IPS DF 6.9 (cell line): ENCODE data around the gene SMYD3.
"Not testable (repeated sequence)": the region's sequence is repeated elsewhere in the genome, so short reads cannot be mapped to it uniquely, and the experiment has no call there.

ENCODE experiments used
- DNase-seq: peaks from one replicate; pipeline ENCODE4 v3.0.0-alpha.2; 2013; ENCODE audit warnings: low read depth, low spot score
- H3K27ac ChIP-seq: one replicate; pipeline ENCODE4 v1.5.1; 2013; ENCODE audit warnings: low read length, control low read depth
- H3K27me3 ChIP-seq: 2 replicates; pipeline ENCODE4 v1.6.1; 2013; ENCODE audit warnings: mild to moderate bottlenecking, low read length; ENCODE audit not compliant: control insufficient read depth, insufficient read depth
- H3K36me3 ChIP-seq: 2 replicates; pipeline ENCODE4 v1.6.1; 2013; ENCODE audit warnings: low read length; ENCODE audit not compliant: control insufficient read depth, insufficient read depth
- H3K4me1 ChIP-seq: 2 replicates; pipeline ENCODE4 v1.6.1; 2013; ENCODE audit warnings: low read length; ENCODE audit not compliant: control insufficient read depth, insufficient read depth
- H3K4me3 ChIP-seq: 2 replicates; pipeline ENCODE4 v1.5.1; 2013; ENCODE audit warnings: mild to moderate bottlenecking, low read length
- H3K9me3 ChIP-seq: 2 replicates; pipeline ENCODE4 v1.6.1; 2013; ENCODE audit warnings: low read length, inconsistent platforms; ENCODE audit not compliant: control insufficient read depth, insufficient read depth
- WGBS: extraction: QIAGEN DNeasy Blood & Tissue Kit; methylation state at CpG from one replicate; pipeline ENCODE4 v1.1.7; 2013; ENCODE audit warnings: mixed read lengths, missing lambda C conversion rate; ENCODE audit not compliant: insufficient read length, insufficient coverage; 5-methylcytosine and 5-hydroxymethylcytosine counted together

SMYD3 gene

DNA sequence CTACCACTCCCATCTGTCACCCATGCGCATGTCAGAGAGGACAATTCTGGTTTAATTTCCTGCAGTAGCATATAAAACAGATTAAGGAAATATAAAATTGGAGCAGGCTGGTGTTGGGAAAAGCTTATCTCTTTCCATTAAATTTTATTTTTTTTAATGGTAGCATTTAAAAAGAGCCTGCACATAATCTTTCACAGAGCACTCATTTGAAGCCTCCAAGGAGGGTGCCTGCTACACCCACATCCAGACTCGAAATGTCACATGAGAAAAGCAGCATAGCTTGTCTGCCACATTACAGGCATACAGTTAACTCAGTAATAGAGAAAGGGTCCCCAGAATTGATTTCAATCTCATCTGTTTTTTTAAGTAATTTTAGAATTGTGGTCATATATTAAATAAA lies 753.3 kb downstream of the SMYD3 start:
- no peaks in the 10 kb centered on the region for H3K27me3 ChIP-seq
- no peak for DNase-seq
- no peak overlapping the region for H3K27ac ChIP-seq
- WGBS = no CpG with 5 or more reads among the region's 2 CpGs
- peaks cover 4% of the 10 kb centered on the region; the same call in 1 of the 2 replicates for H3K4me1 ChIP-seq
- H3K4me3 ChIP-seq = no peak overlapping the region
- H3K9me3 ChIP-seq = no peaks in the 10 kb centered on the region
- no peaks in the 10 kb centered on the region for H3K36me3 ChIP-seq

GRCh38 chr1:245752561-245752960 lies 754.5 kb downstream of the SMYD3 start:
- no peaks in the 10 kb centered on the region for H3K27me3 ChIP-seq
- H3K27ac ChIP-seq = no peak overlapping the region
- WGBS = no CpG with 5 or more reads among the region's 3 CpGs
- H3K36me3 ChIP-seq = no peaks in the 10 kb centered on the region
- H3K4me3 ChIP-seq = no peak overlapping the region
- H3K4me1 ChIP-seq = peaks cover 4% of the 10 kb centered on the region; the same call in 1 of the 2 replicates
- H3K9me3 ChIP-seq = no peaks in the 10 kb centered on the region
- DNase-seq = no peak

- no peaks in the 10 kb centered on the region for H3K27me3 ChIP-seq
- no peak overlapping the region for H3K27ac ChIP-seq
- WGBS = no CpG with 5 or more reads among the region's 12 CpGs
- DNase-seq = no peak
- H3K4me1 ChIP-seq = peaks cover 4% of the 10 kb centered on the region; the same call in 1 of the 2 replicates
- no peaks in the 10 kb centered on the region for H3K9me3 ChIP-seq
- H3K36me3 ChIP-seq = no peaks in the 10 kb centered on the region
- no peak overlapping the region for H3K4me3 ChIP-seq
Measured at GRCh38 chr1:245751726-245752470, 755.2 kb downstream of the SMYD3 start.

GRCh38 chr1:245751116-245751515 lies 756.0 kb downstream of the SMYD3 start:
- no peaks in the 10 kb centered on the region for H3K36me3 ChIP-seq
- peaks cover 4% of the 10 kb centered on the region; the same call in 1 of the 2 replicates for H3K4me1 ChIP-seq
- no peaks in the 10 kb centered on the region for H3K27me3 ChIP-seq
- DNase-seq = no peak
- no peak overlapping the region for H3K27ac ChIP-seq
- no peak overlapping the region for H3K4me3 ChIP-seq
- no peaks in the 10 kb centered on the region for H3K9me3 ChIP-seq
- no CpG with 5 or more reads among the region's 4 CpGs for WGBS

DNA sequence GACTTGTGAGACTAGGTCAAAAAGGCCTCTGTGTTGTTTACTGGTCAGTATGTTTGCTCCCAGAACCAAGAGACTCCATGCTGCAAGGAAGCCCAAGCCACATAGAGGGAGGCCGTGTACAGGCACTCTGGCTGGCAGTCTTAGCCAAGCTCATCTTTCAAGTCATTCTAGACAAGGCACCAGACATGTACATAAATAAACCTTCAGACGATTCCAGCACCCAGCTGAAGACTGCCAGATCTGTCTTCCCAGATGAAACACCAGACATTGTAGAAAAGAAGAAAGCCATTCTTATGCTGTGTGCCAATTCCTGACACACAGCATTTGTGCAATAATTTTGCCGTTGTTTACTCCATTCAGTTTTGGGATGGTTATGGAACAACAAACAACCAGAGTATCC lies 756.8 kb downstream of the SMYD3 start:
- Histone ChIP-seq H3K36me3 (no peaks in the 10 kb centered on the region), H3K4me3 (no peak overlapping the region), H3K27me3 (no peaks in the 10 kb centered on the region), H3K4me1 (peaks cover 4% of the 10 kb centered on the region; the same call in 1 of the 2 replicates), H3K27ac (no peak overlapping the region), H3K9me3 (no peaks in the 10 kb centered on the region)
- DNase-seq = no peak
- no CpG with 5 or more reads among the region's 3 CpGs for WGBS

- Histone ChIP-seq H3K36me3 (no peaks in the 10 kb centered on the region), H3K9me3 (no peaks in the 10 kb centered on the region), H3K27me3 (no peaks in the 10 kb centered on the region), H3K4me1 (peaks cover 2% of the 10 kb centered on the region; the same call in 1 of the 2 replicates), H3K4me3 (no peak overlapping the region), H3K27ac (no peak overlapping the region)
- WGBS = no CpG with 5 or more reads among the region's 3 CpGs
- DNase-seq = no peak
Measured at GRCh38 chr1:245749053-245749452, 758.0 kb downstream of the SMYD3 start.

- WGBS = no CpG with 5 or more reads among the region's 3 CpGs
- H3K9me3 ChIP-seq = no peaks in the 10 kb centered on the region
- no peaks in the 10 kb centered on the region for H3K27me3 ChIP-seq
- DNase-seq = no peak
- H3K27ac ChIP-seq = no peak overlapping the region
- no peak overlapping the region for H3K4me3 ChIP-seq
- no peaks in the 10 kb centered on the region for H3K36me3 ChIP-seq
- peaks cover 2% of the 10 kb centered on the region; the same call in 1 of the 2 replicates for H3K4me1 ChIP-seq
Measured at GRCh38 chr1:245748646-245749045, 758.4 kb downstream of the SMYD3 start.

- Histone ChIP-seq H3K36me3 (no peaks in the 10 kb centered on the region), H3K4me3 (no peak overlapping the region), H3K27ac (no peak overlapping the region), H3K9me3 (no peaks in the 10 kb centered on the region), H3K4me1 (peaks cover 2% of the 10 kb centered on the region; the same call in 1 of the 2 replicates), H3K27me3 (no peaks in the 10 kb centered on the region)
- DNase-seq = no peak
- WGBS = no CpG with 5 or more reads among the region's 10 CpGs
Measured at GRCh38 chr1:245748240-245748639, 758.8 kb downstream of the SMYD3 start.

DNA sequence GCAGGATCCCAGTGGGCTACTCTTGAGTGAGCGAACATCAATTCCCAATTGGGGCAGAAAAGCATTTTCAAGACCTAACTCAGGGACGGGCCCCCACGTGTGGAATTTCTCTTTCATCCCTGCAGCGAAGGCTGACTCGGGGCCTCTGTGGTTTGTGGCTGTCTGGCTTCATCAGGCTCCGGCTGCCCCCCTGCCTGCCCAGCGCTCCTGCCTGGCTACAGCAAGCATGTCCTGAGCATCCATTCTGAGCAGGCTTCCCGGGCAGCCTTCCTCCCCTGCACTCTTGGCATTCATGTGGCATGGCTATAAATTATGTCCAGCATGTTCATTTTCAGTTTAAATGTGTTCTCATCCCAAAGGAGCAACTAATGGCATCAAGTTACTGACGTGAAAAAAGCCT lies 764.2 kb downstream of the SMYD3 start:
- H3K27me3 ChIP-seq = no peaks in the 10 kb centered on the region
- DNase-seq = no peak

DNA sequence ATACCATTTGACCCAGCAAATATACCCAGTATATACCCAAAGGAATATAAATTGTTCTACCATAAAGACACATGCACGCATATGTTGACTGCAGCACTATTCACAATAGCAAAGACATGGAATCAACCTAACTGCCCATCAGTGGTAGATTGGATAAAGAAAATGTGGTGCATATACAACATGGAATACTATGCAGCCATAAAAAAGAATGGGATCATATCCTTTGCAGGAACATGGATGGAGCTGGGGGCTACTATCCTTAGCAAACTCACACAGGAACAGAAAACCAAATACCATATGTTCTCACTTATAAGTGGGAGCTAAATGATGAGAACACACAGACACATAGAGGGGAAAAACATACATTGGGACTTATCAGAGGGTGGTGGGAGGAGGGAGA lies 766.7 kb downstream of the SMYD3 start:
- WGBS = no CpG with 5 or more reads among the region's 1 CpG
- not testable (repeated sequence) for H3K36me3 ChIP-seq

More for the DNA sequence above, 764.2 kb downstream of the SMYD3 start:
- H3K4me3 ChIP-seq = no peak overlapping the region
- H3K4me1 ChIP-seq = no peaks in the 10 kb centered on the region
- H3K36me3 ChIP-seq = no peaks in the 10 kb centered on the region
- no CpG with 5 or more reads among the region's 9 CpGs for WGBS
- no peak overlapping the region for H3K27ac ChIP-seq
- H3K9me3 ChIP-seq = no peaks in the 10 kb centered on the region

GRCh38 chr1:245730801-245731200 lies 776.3 kb downstream of the SMYD3 start:
- WGBS = no CpG with 5 or more reads among the region's 2 CpGs
- H3K27ac ChIP-seq = no peak overlapping the region
- H3K4me1 ChIP-seq = no peaks in the 10 kb centered on the region
- H3K9me3 ChIP-seq = no peaks in the 10 kb centered on the region
- no peak for DNase-seq
- H3K36me3 ChIP-seq = no peaks in the 10 kb centered on the region
- no peak overlapping the region for H3K4me3 ChIP-seq
- H3K27me3 ChIP-seq = no peaks in the 10 kb centered on the region

More for the DNA sequence above, 766.7 kb downstream of the SMYD3 start:
- not testable (repeated sequence) for H3K27ac ChIP-seq, H3K9me3 ChIP-seq, DNase-seq, H3K4me3 ChIP-seq, H3K4me1 ChIP-seq, H3K27me3 ChIP-seq
